ENCODE measurements around the gene CDH12. TPM values are rescaled to one million over a fixed set of nuclear protein-coding genes. Genes with fewer than 3 reads are reported as not detected.
"Not testable (repeated sequence)": the region's sequence is repeated elsewhere in the genome, so short reads cannot be mapped to it uniquely, and the experiment has no call there.

The CDH12 gene
- polyA plus RNA-seq, 1 donor = 1.3 TPM

DNA sequence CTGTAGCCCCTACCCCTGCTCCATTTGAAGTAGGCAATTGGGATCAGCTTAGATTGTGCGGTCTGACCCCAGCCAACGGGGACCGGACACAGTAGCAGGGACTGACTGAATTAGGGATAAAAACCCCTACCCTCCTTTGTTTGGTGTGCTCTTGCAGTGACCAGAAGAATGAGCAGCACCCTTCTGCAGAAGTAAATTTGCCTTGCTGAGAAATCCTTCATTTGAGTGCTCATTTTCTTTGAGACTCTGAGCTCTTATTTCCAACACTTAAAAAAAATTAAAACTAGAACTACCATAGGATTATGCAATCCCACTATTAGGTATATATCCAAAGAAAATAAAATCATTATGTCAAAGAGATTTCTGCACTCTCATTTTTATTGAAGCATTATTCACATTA lies 560.0 kb downstream of the CDH12 start:
- DNase-seq (ENCODE audit: low read depth) = no peak

- DNase-seq (ENCODE audit: low read depth) = no peak
These were observed 575.0 kb downstream of the CDH12 start for GRCh38 chr5:22278164-22278563.

- DNase-seq (ENCODE audit: low read depth) = no peak
These were observed 576.1 kb downstream of the CDH12 start for GRCh38 chr5:22277006-22277405.

- DNase-seq (ENCODE audit: low read depth) = not testable (repeated sequence)
These were observed 587.3 kb downstream of the CDH12 start for GRCh38 chr5:22265855-22266254.

DNA sequence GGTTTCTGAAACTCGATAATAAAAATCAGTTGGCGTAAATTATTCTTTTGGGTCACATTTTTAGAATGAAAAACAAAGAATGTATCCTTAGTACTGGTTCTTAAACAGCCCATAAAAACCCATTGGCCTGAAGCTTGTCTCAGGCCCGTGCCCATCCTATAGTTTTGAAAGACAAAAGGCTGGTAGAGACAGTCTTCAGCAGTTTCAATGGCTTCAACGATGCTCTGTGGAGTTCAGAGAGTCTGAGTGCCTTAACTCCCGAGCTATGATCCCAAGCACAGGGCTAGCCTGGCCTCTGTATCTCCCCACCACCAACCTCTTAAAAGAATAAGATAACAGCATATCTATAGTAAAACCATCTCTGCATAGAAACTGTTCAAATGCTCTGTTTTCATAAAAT lies 595.0 kb downstream of the CDH12 start:
- DNase-seq (ENCODE audit: low read depth) = no peak

- DNase-seq (ENCODE audit: low read depth) = no peak
These were observed 602.6 kb downstream of the CDH12 start for GRCh38 chr5:22250528-22250927.

- no peak for DNase-seq (ENCODE audit: low read depth)
These were observed 603.9 kb downstream of the CDH12 start for GRCh38 chr5:22249209-22249729.

DNA sequence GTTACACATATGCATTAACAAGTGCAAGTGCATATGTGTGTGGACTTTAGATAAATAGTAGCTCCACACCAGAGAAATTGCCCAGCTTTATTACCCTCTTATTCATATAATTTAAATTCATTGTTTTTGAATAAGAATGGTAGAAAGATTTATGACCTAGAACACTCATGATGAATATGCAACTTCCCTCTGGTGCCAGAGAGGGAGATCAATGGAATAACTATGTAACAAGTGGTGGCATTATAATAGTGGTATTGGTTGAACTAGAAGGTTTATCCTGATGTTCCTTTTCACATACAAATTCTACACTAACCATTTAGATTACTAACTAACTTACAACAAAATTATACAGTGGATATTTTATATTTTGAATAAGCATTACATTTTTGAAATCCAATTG lies 607.4 kb downstream of the CDH12 start:
- no peak for DNase-seq (ENCODE audit: low read depth)

DNA sequence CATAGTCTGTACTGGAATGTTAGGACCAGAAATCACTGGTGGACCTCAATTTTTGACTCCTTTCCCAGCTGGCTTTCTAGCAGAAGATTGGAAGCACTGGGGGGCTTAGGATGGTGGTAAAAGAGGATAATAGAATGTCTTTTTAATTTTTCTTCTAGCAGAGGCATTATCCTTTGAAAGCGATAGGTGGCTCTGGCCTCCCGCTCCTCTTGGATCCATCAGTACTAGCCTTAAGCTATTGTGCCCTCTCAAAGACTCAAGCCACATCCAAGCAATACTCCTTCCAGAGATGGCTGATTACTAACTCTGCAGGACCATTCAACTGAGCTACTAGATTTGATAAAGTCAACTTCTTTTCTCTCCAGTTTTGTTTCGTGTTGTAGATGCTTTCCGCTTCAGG lies 610.6 kb downstream of the CDH12 start:
- no peak for DNase-seq (ENCODE audit: low read depth)

GRCh38 chr5:22238047-22238446 lies 615.1 kb downstream of the CDH12 start:
- DNase-seq (ENCODE audit: low read depth) = no peak

- no peak for DNase-seq (ENCODE audit: low read depth)
These were observed 626.7 kb downstream of the CDH12 start for GRCh38 chr5:22226423-22226822.

GRCh38 chr5:22223079-22223478 lies 630.1 kb downstream of the CDH12 start:
- DNase-seq (ENCODE audit: low read depth) = no peak

DNA sequence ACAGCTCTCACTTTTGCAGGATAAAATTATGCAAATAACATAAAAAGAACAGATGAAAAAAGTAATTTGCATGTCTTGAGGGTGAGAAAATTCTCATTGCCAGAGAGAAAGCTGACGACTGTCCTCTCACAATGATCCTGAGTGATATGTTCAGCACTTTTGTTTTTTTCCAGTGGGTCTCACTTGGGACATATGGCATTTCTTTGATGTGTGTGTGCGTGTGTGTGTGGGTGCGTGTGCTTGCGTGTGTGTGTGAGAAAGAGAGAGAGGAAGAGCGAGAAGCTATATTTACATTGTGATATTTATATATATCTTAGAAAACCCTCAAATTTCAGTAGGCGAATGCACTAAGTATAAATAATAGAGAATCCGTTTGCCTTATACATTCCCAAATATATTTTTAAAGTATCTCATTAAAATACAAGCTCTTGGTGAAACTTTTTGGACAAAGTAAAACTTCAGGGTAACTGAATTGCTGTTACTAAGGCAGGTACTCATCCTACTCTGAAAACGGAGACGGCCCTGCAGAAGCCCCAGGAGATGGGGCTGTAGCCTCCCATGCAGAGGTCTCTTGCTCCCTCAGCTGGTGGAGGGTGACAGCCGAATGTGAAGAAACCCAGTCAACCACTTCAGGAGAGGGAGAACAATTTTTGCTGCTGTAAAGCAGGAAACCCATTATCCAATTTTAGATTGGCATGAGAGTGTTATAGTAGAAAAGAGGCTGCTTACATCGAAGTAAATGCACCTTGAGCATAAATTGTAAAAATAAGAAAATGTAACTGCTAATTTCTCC lies 639.2 kb downstream of the CDH12 start:
- DNase-seq (ENCODE audit: low read depth) = not testable (repeated sequence)

GRCh38 chr5:22212254-22212991 lies 640.7 kb downstream of the CDH12 start:
- not testable (repeated sequence) for DNase-seq (ENCODE audit: low read depth)

GRCh38 chr5:22208463-22208862 lies 644.7 kb downstream of the CDH12 start:
- DNase-seq (ENCODE audit: low read depth) = not testable (repeated sequence)

DNA sequence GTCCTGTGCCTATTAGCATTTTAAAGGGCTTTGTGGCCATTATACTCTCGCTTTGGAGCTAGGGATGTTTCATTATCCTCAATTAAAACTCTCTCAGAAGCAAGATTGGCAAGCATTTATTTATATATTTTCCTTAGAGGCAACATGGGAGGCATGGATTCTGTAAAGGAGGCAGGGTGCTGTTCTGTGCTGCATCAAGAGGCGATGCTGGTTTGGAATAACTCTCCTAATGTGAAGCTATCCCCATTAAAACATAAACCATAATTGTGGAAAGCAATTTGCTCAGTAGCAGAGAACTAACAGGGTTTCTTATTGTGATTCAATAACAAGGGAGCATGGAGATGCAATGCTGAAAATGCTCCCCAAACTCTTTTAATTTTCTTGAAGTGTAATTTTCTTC lies 664.5 kb downstream of the CDH12 start:
- not testable (repeated sequence) for DNase-seq (ENCODE audit: low read depth)

- not testable (repeated sequence) for DNase-seq (ENCODE audit: low read depth)
These were observed 665.4 kb downstream of the CDH12 start for GRCh38 chr5:22187632-22188228.

DNA sequence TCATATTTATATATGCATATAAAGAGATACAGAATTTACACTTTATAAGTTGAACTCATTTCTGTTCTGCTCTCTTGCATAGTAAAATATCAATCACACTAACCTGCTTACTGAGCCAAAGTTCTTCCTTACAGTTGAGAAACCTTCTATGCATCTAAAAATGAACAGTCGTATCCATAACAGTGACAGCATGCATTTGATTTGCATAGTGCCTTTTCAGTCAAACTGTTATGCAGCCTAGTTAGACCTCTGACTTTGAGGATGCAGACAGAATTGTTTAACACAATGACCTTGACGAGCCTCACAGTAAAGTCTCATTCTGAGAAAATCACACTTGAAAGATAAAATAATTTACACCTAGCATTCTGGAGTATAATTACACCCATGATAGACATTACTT lies 683.9 kb downstream of the CDH12 start:
- not testable (repeated sequence) for DNase-seq (ENCODE audit: low read depth)

DNA sequence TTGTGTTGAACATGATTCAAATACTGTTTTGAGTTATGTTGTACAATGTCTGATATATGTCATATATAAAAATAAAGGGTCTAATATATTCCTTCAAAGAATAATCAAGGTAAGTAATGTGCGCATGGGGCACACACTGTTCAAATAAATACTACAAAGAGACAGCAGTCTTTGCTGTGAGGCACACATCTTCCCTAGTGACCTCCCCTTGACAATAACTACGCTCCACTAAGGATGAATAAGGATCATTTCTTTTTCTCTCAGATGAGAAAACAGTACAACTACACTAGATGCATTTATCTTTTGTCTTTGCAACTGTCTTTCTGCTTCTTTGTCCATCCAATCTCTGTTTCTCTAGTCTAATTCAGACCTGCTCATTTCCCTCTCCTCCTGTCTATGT lies 684.4 kb downstream of the CDH12 start:
- not testable (repeated sequence) for DNase-seq (ENCODE audit: low read depth)

DNA sequence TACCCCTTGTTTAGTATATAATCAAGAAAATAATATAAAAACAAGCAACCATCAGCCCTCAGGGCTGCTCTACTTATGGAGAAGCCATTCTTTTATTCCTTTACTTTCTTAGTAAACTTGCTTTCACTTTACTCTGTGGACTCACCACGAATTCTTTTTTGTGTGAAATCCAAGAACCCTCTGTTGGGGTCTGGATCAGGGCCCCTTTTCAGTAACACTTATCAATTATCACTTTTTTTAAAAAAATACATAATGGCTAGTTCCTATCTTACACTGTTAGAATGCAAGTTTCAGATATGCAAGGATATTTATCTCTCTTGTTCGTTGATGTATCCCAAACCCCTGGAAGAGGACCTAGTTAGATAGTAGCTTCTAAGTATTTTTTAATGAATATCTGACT lies 687.2 kb downstream of the CDH12 start:
- DNase-seq (ENCODE audit: low read depth) = not testable (repeated sequence)

DNA sequence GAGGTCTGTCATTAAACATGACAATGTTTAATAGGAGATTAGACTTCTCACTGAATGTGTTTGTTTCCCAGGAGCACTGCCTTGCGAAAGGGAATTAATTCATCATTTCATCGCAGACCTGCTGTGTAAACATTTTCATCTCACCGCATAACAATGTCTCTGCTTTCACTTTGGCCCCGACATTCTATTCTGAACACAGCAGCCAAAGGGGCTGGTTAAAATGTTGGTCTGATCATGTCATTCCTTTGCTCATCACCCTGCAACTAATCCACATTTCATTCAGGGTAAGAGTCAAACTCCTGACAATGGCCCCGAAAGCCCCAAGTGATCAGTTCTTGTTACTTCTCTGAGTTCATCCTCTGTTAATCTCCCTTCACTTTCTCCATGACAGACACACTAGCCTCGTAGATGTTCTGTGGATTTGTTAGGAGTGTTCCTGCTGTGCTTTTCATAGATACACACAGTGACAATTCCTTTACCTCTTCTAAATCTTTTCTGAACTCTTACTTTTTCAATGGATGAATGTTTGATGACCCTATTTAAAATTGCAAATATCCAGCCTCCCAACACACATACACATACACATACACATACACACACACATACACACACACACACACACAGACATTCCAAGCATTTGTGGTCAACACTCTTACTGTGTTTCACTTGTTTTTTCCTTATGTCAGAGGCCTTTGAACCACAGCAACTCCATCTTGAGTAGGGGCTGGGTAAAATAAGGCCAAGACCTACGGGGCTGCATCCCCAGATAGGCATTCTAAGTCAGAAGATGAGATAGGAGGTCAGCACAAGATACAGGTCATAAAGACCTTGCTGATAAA lies 688.0 kb downstream of the CDH12 start:
- not testable (repeated sequence) for DNase-seq (ENCODE audit: low read depth)
